ENCODE results near the gene ISCA1.

- no peak for TF ChIP-seq BACH2 (CRISPR knock-in tag; IDR thresholded peaks at IDR 0.05; ENCODE audit: borderline replicate concordance)
- TF ChIP-seq, protein P1, sequence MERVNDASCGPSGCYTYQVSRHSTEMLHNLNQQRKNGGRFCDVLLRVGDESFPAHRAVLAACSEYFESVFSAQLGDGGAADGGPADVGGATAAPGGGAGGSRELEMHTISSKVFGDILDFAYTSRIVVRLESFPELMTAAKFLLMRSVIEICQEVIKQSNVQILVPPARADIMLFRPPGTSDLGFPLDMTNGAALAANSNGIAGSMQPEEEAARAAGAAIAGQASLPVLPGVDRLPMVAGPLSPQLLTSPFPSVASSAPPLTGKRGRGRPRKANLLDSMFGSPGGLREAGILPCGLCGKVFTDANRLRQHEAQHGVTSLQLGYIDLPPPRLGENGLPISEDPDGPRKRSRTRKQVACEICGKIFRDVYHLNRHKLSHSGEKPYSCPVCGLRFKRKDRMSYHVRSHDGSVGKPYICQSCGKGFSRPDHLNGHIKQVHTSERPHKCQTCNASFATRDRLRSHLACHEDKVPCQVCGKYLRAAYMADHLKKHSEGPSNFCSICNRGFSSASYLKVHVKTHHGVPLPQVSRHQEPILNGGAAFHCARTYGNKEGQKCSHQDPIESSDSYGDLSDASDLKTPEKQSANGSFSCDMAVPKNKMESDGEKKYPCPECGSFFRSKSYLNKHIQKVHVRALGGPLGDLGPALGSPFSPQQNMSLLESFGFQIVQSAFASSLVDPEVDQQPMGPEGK (CRISPR knock-in tag; IDR thresholded peaks at IDR 0.05; ENCODE audit: borderline replicate concordance) = no peak
- no peak for TF ChIP-seq RARB (CRISPR knock-in tag; IDR thresholded peaks at IDR 0.05)
- no peak for TF ChIP-seq ZFP30 (CRISPR knock-in tag; IDR thresholded peaks at IDR 0.05)
- TF ChIP-seq TOX (CRISPR knock-in tag; IDR thresholded peaks at IDR 0.05; ENCODE audit: borderline replicate concordance) = no peak
- no peak for TF ChIP-seq ZNF70 (CRISPR knock-in tag; IDR thresholded peaks at IDR 0.05)
- no peak for TF ChIP-seq ESRRG (CRISPR knock-in tag; IDR thresholded peaks at IDR 0.05)
- TF ChIP-seq, protein P2, sequence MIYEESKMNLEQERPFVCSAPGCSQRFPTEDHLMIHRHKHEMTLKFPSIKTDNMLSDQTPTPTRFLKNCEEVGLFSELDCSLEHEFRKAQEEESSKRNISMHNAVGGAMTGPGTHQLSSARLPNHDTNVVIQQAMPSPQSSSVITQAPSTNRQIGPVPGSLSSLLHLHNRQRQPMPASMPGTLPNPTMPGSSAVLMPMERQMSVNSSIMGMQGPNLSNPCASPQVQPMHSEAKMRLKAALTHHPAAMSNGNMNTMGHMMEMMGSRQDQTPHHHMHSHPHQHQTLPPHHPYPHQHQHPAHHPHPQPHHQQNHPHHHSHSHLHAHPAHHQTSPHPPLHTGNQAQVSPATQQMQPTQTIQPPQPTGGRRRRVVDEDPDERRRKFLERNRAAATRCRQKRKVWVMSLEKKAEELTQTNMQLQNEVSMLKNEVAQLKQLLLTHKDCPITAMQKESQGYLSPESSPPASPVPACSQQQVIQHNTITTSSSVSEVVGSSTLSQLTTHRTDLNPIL (CRISPR knock-in tag; IDR thresholded peaks at IDR 0.05; ENCODE audit: low read depth) = no peak
- no peak for TF ChIP-seq TSHZ2 (CRISPR knock-in tag; IDR thresholded peaks at IDR 0.05)
Measured at GRCh38 chr9:86303316-86303975, 21.1 kb upstream of the ISCA1 start.

All from SK-N-SH treated with all-trans-retinoic acid at 6 μM for 48 hours (cell line).